ENCODE data around the gene RAD51B. TPM values are rescaled to one million over a fixed set of nuclear protein-coding genes. Genes with fewer than 3 reads are reported as not detected.

The RAD51B gene
- total and polyA plus RNA-seq, 9 of the 15 experiments (the other 6 are each of a cell fraction or from before 2014, with no cell fraction given) = 8.5 to 17.3 (median 11.3) TPM

DNA sequence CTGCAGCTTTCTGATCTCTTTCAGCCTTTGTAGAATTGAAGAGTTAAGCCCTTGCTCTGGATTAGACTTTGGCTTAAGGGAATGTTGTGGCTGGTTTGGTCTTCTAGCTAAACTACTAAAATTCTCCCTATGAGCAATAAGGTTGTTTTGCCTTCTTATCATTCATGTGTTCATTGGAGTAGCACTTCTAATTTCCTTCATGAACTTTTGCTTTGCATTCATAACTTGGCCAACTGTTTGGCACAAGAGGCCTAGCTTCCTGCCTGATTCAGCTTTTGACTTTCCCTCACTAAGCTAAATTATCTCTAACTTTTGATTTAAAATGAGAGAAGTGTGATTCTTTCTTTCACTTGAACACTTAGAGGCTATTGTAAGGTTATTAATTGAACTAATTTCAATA lies 384.3 kb downstream of the RAD51B start:
- Histone ChIP-seq H3K9me1 (ENCODE audit: control insufficient read depth, insufficient read depth, low read length) (no peaks in the 10 kb centered on the region), H3K36me3 (ENCODE audit: control insufficient read depth, insufficient read depth, low read length) (no peaks in the 10 kb centered on the region), H3K9me3 (replicated peaks; ENCODE audit: control insufficient read depth, insufficient read depth, low read depth, low read length) (no peaks in the 10 kb centered on the region), H2AFZ (ENCODE audit: low read depth, low read length) (no peak overlapping the region), H3K9ac (ENCODE audit: insufficient read depth in 1 of 2, low read depth in 2 of 2, low read length in 2 of 2) (no peak overlapping the region), H3K4me1 (replicated peaks in 1 of 2; ENCODE audit: control insufficient read depth in 2 of 2, insufficient read depth in 2 of 2, low read length in 2 of 2) (peaks cover 0 to 7% of the 10 kb centered on the region in 2 experiments; a peak in 1 of 5 replicates), H4K20me1 (replicated peaks; ENCODE audit: control insufficient read depth, insufficient read depth, low read length) (no peaks in the 10 kb centered on the region), H3K4me3 (no peak overlapping the region), H3K27ac (ENCODE audit: extremely low read depth, low read depth, low read length) (no peak overlapping the region), H3K79me2 (ENCODE audit: control insufficient read depth, insufficient read depth, low read length) (no peaks in the 10 kb centered on the region), H3K4me2 (ENCODE audit: insufficient read depth, low read length) (no peak overlapping the region), H3K27me3 (ENCODE audit: control insufficient read depth in 2 of 2, insufficient read depth in 2 of 2, low read length in 2 of 2) (no peaks in the 10 kb centered on the region)
- intact Hi-C loops (cut with micrococcal nuclease) (no loop called here), in situ Hi-C loops (cut with MboI) (no loop called here)
- FAIRE-seq = no peak
- no TSS peak for BruUV-seq (replicated peaks)
- ChIA-PET CTCF (ENCODE audit: low intra/inter-chr PET ratio) (no interaction called here), POLR2A (no interaction called here)
- no peak for ATAC-seq
- DNase-seq (ENCODE audit: extremely low read depth in 1 of 4, low spot score in 3 of 4) = no peak
- no peak for TF ChIP-seq POLR2H (tag; IDR thresholded peaks at IDR 0.05; ENCODE audit: low read depth)
- TF ChIP-seq TEAD2 (tag; IDR thresholded peaks at IDR 0.05) = no peak
- no peak for TF ChIP-seq RBM34 (IDR thresholded peaks at IDR 0.05; ENCODE audit: borderline replicate concordance, insufficient read depth, low read length)
- no peak for TF ChIP-seq MTA2 (IDR thresholded peaks at IDR 0.05; ENCODE audit: low read depth)
- TF ChIP-seq SNRNP70 (optimal IDR thresholded peaks at IDR 0.05; ENCODE audit: low read depth, low read length) = no peak
- no peak for TF ChIP-seq NFIX (CRISPR knock-in tag; IDR thresholded peaks at IDR 0.05; ENCODE audit: low read depth)

DNA sequence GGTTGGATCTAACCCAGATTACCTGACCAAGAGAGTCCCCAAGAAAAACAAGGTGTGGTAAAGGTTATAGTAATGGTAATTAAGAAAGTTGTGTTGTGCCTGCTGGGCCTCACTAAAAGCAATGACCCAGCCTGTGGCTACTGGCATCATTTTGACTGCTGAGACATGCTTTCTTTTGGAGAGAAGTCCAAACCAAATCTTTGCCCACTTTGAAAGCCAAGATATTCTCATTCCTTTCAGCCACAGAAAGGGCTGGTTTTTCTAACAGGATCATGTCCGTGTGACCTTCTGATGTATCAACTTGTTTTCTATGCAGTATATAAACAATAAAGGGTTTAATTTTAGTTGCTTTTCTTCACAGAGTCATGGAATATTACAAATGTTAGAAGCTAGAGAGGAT lies 388.6 kb downstream of the RAD51B start:
- no TSS peak for BruUV-seq (replicated peaks)
- Histone ChIP-seq H3K27ac (ENCODE audit: extremely low read depth, low read depth, low read length) (no peak overlapping the region), H4K20me1 (replicated peaks; ENCODE audit: control insufficient read depth, insufficient read depth, low read length) (no peaks in the 10 kb centered on the region; the same call in 1 of the 2 replicates), H3K9ac (ENCODE audit: insufficient read depth in 1 of 2, low read depth in 2 of 2, low read length in 2 of 2) (no peak overlapping the region), H3K79me2 (ENCODE audit: control insufficient read depth, insufficient read depth, low read length) (no peaks in the 10 kb centered on the region), H3K4me1 (replicated peaks in 1 of 2; ENCODE audit: control insufficient read depth in 2 of 2, insufficient read depth in 2 of 2, low read length in 2 of 2) (peaks cover 0 to 35% of the 10 kb centered on the region in 2 experiments; a peak in 3 of 5 replicates), H3K4me2 (ENCODE audit: insufficient read depth, low read length) (no peak overlapping the region), H3K36me3 (ENCODE audit: control insufficient read depth, insufficient read depth, low read length) (no peaks in the 10 kb centered on the region), H3K9me1 (ENCODE audit: control insufficient read depth, insufficient read depth, low read length) (no peaks in the 10 kb centered on the region), H2AFZ (ENCODE audit: low read depth, low read length) (no peak overlapping the region), H3K4me3 (no peak overlapping the region), H3K27me3 (ENCODE audit: control insufficient read depth in 2 of 2, insufficient read depth in 2 of 2, low read length in 2 of 2) (no peaks in the 10 kb centered on the region), H3K9me3 (replicated peaks; ENCODE audit: control insufficient read depth, insufficient read depth, low read depth, low read length) (no peaks in the 10 kb centered on the region)
- DNase-seq (ENCODE audit: extremely low read depth in 1 of 4, low spot score in 3 of 4) (no peak), FAIRE-seq (no peak), ATAC-seq (no peak)
- in situ Hi-C loops (cut with MboI) = no loop called here
- TF ChIP-seq SAFB (IDR thresholded peaks at IDR 0.05; ENCODE audit: borderline replicate concordance, low read depth, low read length) = no peak
- no peak for TF ChIP-seq RFX1 (IDR thresholded peaks at IDR 0.05)
- TF ChIP-seq ETV1 (tag; conservative IDR thresholded peaks at IDR 0.05; ENCODE audit: low read depth) = no peak
- TF ChIP-seq CHCHD3 (CRISPR knock-in tag; IDR thresholded peaks at IDR 0.05) = no peak
- ChIA-PET CTCF (ENCODE audit: low intra/inter-chr PET ratio) (no interaction called here), POLR2A (no interaction called here)
- WGBS (ENCODE audit: insufficient coverage, low coverage, missing lambda C conversion rate) = 43% methylated on average over 1 of the region's 1 CpG
- intact Hi-C loops (cut with micrococcal nuclease) = no loop called here

Data from K562 (cell line).